GM21529 (cell line): ENCODE measurements around the gene CDKL4.
A peak's percentile ranks its signal among the peaks of the same experiment; 100 is the strongest.
"Not testable (repeated sequence)": the region's sequence is repeated elsewhere in the genome, so short reads cannot be mapped to it uniquely, and the experiment has no call there.

Experiments
- ATAC-seq: cut with Tn5 transposase; IDR thresholded peaks from one replicate; pipeline ENCODE4 v1.9.1; 2021; ENCODE audit not compliant: unreplicated experiment

CDKL4 gene

GRCh38 chr2:39232141-39232540 is 11.6 kb downstream of the CDKL4 start:
- no peak for ATAC-seq

DNA sequence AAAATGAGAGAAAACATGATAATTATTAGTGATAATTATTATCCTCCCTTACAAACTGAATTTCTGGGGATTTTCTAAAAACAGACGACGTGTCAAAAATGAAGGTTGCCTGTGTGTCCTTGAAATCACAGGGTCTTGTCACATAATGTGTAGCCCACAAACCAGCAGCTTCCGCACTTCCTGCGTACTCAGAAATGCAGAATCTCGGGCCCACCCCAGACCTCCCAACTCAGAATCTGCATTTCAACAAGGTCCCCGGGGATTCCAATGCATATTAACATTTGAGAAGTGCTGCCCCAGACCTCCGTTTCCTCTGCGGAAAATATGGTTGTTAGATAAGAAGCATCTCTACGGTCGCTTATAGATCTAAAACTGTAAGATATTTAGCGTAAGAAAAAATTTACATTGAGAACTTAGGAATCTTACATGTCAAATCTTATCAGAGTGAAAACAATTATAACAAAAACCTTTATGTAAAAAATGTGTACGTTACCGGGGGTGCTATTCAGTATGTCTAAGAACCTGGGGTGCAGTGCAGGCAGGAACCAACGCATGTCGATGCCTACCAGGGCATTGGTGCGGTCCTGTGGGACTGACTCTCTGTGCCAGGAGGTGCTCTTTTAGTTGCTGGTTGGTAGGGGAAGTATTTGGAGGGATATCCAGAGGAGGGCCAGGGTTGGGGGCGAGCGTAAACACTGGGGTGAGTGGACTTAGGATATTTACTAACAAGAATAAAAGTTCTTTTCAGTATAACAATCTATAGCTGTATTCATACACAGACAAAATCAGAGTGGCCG is 15.2 kb downstream of the CDKL4 start:
- peak; percentile 31 for ATAC-seq

GRCh38 chr2:39227628-39228412 is 15.9 kb downstream of the CDKL4 start:
- ATAC-seq = peak; percentile 75

DNA sequence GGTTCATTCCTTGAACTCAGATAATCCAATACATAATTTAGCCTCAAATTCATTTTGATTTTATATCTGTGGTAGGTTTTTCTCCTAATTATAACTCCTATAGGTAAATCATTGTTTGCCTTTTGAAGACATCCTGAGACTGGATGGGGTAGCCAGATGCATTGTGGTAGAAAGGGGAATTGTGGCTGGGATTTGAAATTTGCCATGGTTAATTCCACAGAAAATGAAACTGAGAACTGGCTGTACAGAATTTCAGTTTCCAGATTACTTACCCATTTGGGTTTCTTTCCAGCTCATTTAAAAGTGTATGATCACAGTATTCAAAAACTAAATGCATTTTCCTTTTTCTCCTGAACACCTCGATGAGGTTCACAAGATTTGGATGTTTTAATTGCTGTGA is 18.2 kb downstream of the CDKL4 start:
- ATAC-seq = no peak

DNA sequence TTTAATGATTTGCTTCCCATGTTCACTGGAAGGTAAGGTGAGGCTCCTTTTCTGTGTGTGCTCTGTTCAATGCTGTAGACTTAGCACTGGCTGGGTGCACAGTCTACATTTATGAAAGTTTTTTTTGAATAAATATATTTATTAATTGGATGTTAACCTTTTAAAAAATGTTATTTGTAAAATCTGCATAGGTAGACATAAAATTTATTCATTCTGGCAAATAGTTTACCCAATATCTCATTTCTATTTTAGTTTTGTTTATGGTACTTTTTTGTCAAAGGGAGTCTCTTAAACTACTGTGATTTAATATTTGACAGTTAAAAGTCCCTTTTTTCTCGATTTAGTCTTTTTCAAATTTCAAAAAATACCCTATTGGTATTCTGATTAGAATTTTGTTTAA is 19.9 kb downstream of the CDKL4 start:
- ATAC-seq = no peak

GRCh38 chr2:39221459-39221858 is 22.3 kb downstream of the CDKL4 start:
- ATAC-seq = no peak

- no peak for ATAC-seq
These were observed 23.6 kb downstream of the CDKL4 start for GRCh38 chr2:39220136-39220535.

- ATAC-seq = no peak
These were observed 25.4 kb downstream of the CDKL4 start for GRCh38 chr2:39218391-39218790.

DNA sequence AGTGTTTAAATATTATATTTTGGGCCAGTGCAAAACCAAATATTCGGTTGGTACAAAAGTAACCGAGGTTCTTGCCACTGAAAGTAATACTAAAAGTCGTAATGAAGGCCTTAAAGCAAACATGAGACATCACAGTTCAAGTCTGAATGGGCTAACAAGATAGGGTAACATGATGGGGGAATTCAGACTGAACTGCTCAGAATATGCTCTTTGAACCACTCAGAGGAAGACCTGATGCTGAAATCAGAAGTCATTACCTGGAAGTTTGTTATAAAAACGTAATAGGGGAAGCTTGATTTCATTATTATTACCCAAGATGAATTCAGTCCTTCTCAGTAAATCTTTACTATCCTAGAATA is 26.6 kb downstream of the CDKL4 start:
- no peak for ATAC-seq

GRCh38 chr2:39216346-39217191 is 27.2 kb downstream of the CDKL4 start:
- no peak for ATAC-seq

GRCh38 chr2:39215545-39215944 is 28.2 kb downstream of the CDKL4 start:
- no peak for ATAC-seq

GRCh38 chr2:39213015-39213414 is 30.8 kb downstream of the CDKL4 start:
- no peak for ATAC-seq

DNA sequence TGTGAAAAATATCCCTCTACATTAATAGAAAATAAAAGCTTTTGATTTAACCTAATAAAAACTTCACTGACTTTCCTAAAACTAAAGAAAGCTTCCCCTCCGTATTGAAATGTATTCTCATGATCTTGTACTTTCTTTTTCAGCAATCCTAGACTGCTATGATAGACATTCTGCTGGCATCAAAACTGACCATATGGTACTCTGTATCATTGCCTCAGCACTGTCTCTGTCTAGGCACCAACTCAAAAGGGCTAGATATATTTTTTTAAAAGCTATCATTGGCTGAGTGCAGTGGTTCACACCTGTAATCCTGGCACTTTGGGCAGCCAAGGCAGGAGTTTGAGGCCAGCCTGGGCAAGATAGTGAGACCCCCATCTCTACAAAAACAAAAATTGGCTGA is 32.9 kb downstream of the CDKL4 start:
- ATAC-seq = no peak

DNA sequence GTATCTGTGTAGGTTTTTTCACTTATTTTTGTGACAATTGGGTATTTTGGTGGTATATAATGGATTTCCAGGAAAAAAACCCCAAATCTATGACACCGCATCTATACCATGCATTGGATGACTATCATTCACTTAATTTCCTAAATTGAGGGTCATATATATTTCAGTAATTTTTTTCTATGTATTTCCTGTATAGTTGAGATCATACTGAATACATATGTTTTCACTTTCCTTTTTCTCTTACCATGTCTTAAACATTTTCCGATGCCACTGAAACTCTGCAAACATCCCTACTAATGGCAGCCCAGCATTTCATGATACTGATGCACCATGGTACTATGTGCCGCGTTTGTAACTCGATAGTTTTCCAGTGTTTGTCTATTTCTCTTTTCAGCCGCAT is 40.4 kb downstream of the CDKL4 start:
- ATAC-seq = no peak

GRCh38 chr2:39202639-39203369 is 41.0 kb downstream of the CDKL4 start:
- ATAC-seq = no peak

DNA sequence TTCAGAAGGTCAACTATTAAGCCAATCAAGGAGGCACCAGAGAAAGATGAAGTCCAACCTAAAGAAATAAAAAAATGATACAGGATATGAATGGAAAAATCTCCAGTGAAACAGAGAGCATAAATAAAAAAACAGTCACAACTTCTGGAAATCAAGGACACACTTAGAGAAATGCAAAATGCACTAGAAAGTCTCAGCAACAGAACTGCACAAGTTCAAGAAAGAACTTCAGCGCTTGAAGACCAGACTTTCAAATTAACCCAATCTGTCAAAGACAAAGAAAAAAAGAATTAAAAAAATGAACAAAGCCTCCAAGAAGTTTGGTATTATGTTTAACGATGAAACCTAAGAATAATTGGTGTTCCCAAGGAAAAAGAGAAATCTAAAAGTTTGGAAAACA is 46.8 kb downstream of the CDKL4 start:
- ATAC-seq = not testable (repeated sequence)

DNA sequence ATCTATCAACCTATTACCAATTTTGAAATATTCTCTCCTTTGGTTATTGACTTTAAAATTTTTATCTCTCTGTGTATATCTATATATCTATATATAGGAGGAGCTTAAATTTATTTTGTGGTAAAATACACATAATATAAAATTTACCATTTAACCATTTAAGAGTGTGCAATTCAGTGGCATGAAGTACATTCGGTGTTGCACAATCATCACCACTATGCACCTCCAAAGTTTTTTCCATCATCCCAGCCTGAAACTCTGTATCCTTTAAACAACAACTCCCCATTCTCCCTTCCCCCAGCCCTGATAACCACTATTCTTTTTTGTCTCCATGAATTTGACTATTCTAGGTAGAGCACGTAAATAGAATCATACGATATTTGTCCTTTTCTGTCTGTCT is 49.1 kb downstream of the CDKL4 start:
- no peak for ATAC-seq

DNA sequence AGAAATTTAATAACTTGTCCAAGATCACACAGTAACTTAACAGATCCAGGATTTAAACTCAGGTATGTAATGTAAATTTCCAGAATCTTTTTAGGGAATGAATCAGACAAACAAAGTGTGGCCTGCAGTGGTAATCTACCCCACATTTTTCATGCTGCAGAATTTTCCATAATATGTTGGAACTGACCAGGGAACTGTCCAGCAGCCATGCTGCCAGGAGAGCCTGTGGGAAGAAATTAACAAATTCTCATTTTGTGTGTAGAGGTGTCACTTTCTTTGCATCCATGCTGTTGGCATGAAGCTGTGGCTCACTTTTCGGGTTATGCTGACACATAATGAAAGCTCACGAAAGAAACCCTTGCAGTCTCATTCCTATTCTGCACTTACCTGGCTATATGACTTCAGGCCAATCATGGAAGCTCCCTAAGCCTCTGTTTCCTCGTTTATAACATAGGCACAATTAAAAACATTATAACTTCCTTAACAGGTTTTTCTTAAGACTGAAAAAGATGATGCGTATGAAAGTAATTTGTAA is 54.7 kb downstream of the CDKL4 start:
- no peak for ATAC-seq

DNA sequence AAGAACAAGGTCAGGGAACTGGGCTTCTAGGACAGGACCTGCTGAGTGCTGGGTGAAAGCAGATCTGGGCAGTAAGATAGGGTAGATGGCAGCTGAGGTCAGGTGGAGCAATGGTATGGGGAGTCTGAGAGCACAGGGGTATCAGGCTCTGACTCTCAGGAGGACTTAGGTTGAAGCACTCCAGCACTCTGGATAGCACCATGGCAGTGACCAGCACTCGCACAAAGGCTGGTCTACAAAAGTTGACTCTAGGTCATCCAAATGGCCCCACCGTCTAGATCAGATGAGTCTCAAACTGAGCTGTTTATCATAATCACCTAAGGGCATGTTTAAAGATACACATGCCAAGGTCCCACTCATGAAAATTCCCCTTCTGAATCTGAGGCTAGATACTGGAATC is 60.1 kb downstream of the CDKL4 start:
- ATAC-seq = no peak

GRCh38 chr2:39181297-39181696 is 62.5 kb downstream of the CDKL4 start:
- ATAC-seq = no peak
